NCI-H2196 treated with DMSO at 0.1 percent for 48 hours (cell line): Measurements from ENCODE around the gene ZNF688.
"Not testable (repeated sequence)": the region's sequence is repeated elsewhere in the genome, so short reads cannot be mapped to it uniquely, and the experiment has no call there.

ENCODE experiments used
- DNase-seq: peaks from one replicate; lab custom pipeline; 2025; ENCODE audit not compliant: unreplicated experiment; lab: John Stamatoyannopoulos, UW

Gene ZNF688

GRCh38 chr16:30571445-30572322 lies at the start of gene ZNF688:
Gene ZNF688, minus strand, starts transcription at chr16:30571714. Its CDS starts 85 bp downstream, at chr16:30571629.
- peak; percentile 85 for DNase-seq

GRCh38 chr16:30620169-30620568 lies 48.7 kb upstream of the ZNF688 start:
- no peak for DNase-seq

- no peak for DNase-seq
These were observed 48.1 kb upstream of the ZNF688 start for GRCh38 chr16:30619638-30620037.

GRCh38 chr16:30619202-30619601 lies 47.7 kb upstream of the ZNF688 start:
- no peak for DNase-seq

GRCh38 chr16:30615358-30616091 lies 44.0 kb upstream of the ZNF688 start:
- no peak for DNase-seq

GRCh38 chr16:30609926-30610839 lies 38.7 kb upstream of the ZNF688 start, which contains the start of gene ZNF689:
Gene ZNF689, minus strand, starts transcription at chr16:30610389. Its CDS starts 348 bp downstream, at chr16:30610041.
- peak; percentile 88 for DNase-seq

- no peak for DNase-seq
These were observed 37.8 kb upstream of the ZNF688 start for GRCh38 chr16:30609002-30609925.

- DNase-seq: no peak
These were observed 34.5 kb upstream of the ZNF688 start for GRCh38 chr16:30606004-30606403.

- no peak for DNase-seq
These were observed 33.6 kb upstream of the ZNF688 start for GRCh38 chr16:30605158-30605557.

- DNase-seq: no peak
These were observed 32.9 kb upstream of the ZNF688 start for GRCh38 chr16:30604316-30604947.

GRCh38 chr16:30603945-30604315 lies 32.4 kb upstream of the ZNF688 start:
- no peak for DNase-seq

GRCh38 chr16:30602616-30603277 lies 31.2 kb upstream of the ZNF688 start:
- no peak for DNase-seq

- DNase-seq: no peak
These were observed 30.5 kb upstream of the ZNF688 start for GRCh38 chr16:30601966-30602365.

- DNase-seq: no peak
These were observed 29.4 kb upstream of the ZNF688 start for GRCh38 chr16:30600929-30601328.

GRCh38 chr16:30600215-30600614 lies 28.7 kb upstream of the ZNF688 start:
- DNase-seq: no peak

- DNase-seq: no peak
These were observed 21.4 kb upstream of the ZNF688 start for GRCh38 chr16:30592871-30593270.

- DNase-seq: not testable (repeated sequence)
These were observed 19.4 kb upstream of the ZNF688 start for GRCh38 chr16:30590869-30591268.

GRCh38 chr16:30589582-30589981 lies 18.1 kb upstream of the ZNF688 start:
- DNase-seq: not testable (repeated sequence)

- no peak for DNase-seq
These were observed 17.1 kb upstream of the ZNF688 start for GRCh38 chr16:30588651-30589050.
